ENCODE results near the gene RAB5A.
"Not testable (repeated sequence)": the region's sequence is repeated elsewhere in the genome, so short reads cannot be mapped to it uniquely, and the experiment has no call there.

RAB5A gene

GRCh38 chr3:20028905-20029331, 82.0 kb downstream of the RAB5A start:
- no peak for DNase-seq (ENCODE audit: low read depth)

- DNase-seq (ENCODE audit: low read depth): not testable (repeated sequence)
These were observed 85.0 kb downstream of the RAB5A start for GRCh38 chr3:20031939-20032338.

Data from fibroblast of gingiva (primary cell).